Stimulated activated CD4-positive, alpha-beta T cell treated with anti-CD3 and anti-CD28 coated beads, Interleukin-4, amount 100 ng/mL, for 48 hours (primary cell): Measurements from ENCODE around the gene GNAI1.

ENCODE experiments used
- DNase-seq, 2 donors: peaks; one replicate each; pipeline ENCODE4 v3.0.0-alpha.2; 2020; ENCODE audit warnings: low read depth in 2 of 2

The GNAI1 gene

DNA sequence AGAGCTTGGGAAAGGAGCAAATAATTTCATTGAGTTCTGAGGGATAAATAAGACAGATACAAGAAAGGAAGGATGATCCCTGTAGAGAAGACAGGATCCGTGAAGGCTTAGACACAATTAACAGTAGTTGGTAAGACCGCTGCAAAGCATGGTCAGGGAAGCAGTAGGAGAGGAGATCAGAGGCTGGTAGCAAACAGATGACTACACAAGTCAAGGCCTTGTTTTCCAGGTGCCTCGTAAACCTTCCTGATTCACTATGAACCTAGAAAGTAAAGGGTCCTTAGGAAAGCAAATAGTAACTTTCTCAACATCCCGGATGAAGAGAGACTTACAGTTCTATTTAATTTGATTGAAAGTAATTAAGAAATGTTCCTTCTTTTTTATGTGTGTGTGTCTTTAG lies 118.6 kb downstream of the GNAI1 start:
- no peak for DNase-seq

DNA sequence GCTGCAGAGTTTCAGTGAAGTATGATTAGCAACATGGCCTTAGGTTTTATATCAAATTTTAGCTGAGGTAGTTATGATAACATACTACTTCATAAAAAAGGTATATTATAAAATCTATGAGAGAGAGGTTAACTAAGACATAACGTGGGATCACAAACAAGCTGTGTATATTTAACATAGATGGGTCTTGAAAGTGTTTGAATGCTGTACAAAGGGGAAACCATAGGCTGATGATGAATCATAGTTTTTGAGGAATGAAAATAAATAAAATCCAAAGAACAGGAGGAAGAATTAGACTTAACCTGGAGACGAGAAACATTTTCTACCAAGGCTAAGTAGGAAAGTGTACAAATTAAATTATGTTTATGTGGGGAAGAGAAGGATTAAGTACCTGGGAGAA lies 119.0 kb downstream of the GNAI1 start:
- DNase-seq: no peak

DNA sequence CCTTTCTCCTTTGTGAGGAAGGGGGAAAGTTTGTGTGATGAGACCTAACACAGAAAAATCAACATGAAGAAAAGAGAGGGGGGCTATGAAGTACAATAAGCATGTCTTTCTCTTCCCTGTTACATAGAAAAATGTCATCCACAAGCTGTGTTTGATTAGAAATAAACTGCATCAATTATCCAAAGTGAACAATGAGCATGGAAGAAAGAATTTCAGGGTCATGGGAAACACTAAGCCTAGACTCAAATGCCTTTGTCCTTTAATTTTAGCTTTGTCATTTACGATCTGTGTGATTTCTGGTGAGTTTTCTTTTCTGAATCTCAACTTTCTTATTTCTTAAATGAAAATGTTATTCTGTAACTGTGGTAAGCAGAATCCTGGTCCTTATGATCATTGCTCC lies 121.0 kb downstream of the GNAI1 start:
- no peak for DNase-seq

DNA sequence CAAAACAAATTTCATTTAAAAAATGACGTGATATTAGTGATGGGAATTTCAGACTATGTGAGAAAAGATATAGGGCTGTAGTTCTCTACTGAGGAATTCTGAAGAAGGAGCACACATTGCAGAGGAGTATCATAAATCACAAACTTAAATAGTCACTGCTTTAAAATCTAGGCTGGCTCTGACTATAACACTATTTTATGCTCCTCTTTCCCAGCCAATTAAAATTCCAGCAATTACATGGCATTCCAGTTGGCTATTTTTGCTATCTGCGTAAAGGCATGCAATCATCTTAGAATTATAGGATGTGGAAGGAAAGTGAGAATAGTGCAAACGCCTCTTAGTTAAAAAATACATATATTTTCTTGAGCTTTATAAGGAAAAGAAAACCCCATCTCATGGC lies 123.1 kb downstream of the GNAI1 start:
- no peak for DNase-seq

DNA sequence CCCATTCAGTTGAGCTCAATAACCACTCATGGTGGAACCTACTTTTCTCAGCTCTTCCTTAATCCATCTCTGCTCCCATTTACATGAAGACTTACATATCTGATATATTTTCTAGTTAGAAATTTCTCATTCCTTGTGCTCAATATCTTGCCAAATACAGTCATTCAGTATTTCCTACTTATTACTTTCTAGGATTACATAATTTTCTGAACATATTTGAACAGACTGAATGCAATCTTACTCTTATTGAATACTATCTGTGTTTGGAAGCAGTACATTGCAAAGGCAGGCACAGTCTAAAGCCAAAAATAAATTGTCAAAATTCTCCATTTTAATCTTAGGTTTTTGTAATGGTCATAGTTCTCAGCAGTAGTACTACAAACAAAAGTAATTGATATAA lies 126.0 kb downstream of the GNAI1 start:
- no peak for DNase-seq

DNA sequence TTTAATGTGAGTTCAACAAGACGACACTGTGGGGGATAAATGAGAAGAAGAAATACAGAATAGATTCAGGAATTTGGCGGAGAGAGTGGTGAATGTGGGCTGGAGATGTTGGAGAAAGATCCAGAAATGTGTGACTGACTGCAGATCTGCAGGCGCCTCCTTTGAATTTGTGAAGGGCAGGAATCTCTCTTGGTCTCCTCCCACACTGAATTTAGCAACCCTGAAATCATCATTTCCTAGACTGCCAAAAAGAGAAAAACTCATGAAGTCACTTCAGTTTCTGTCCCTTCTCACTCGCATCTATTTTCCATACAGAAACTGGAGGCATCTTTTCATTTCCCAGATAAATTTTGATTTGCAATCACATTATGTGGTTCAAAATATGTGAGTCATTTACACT lies 128.7 kb downstream of the GNAI1 start:
- no peak for DNase-seq

DNA sequence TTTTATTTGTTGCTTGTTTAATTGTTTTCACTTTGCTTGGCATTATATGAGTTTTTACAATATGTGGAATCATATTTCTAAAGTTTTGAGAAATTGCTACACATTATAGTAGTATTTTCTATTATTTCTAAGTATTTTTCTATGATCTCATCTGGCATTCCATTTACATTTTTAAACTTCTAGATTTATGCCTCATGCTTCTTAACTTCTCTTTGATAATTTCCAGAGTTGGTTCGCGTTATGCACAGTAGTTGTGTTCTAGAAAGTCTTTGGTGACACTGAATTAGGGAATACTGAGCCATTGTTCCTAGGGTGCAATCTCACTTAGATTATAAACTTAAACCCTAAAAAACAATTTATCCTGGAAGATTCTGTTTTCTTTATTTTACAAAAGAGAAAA lies 129.2 kb downstream of the GNAI1 start:
- DNase-seq: no peak

DNA sequence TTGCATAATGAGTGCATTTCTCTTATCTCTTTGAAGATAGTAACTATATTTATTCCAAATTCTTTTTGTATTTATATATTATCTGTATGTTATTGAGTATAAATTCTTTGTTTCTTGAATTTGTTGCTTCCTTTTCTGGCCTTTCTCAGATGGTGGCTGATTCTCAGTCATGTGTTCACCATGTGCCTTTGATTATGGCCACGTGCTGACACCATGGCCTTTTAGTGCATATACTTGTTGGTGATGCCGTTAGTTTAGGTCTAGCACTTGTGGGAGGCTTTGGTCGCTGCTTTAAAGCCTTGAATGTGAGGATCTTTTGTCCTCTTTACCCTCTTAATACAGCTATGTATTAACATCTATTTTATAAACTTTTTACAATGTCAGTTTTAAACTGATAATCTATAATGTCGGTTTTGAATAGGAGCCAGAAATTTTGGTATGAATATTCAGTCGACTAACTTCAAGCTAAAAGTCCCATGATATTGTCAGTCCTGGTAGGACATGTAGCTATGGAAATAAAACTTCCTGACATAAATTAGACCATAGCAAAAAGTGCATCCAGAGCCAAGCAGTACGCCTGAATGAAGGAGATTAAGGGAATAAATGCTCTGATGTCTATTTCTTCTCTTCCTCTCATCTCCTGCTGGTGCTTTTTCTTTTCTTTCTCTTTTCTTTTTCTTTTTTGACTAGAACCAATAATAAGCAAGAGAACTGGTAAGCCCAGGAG lies 130.3 kb downstream of the GNAI1 start:
- DNase-seq: no peak

DNA sequence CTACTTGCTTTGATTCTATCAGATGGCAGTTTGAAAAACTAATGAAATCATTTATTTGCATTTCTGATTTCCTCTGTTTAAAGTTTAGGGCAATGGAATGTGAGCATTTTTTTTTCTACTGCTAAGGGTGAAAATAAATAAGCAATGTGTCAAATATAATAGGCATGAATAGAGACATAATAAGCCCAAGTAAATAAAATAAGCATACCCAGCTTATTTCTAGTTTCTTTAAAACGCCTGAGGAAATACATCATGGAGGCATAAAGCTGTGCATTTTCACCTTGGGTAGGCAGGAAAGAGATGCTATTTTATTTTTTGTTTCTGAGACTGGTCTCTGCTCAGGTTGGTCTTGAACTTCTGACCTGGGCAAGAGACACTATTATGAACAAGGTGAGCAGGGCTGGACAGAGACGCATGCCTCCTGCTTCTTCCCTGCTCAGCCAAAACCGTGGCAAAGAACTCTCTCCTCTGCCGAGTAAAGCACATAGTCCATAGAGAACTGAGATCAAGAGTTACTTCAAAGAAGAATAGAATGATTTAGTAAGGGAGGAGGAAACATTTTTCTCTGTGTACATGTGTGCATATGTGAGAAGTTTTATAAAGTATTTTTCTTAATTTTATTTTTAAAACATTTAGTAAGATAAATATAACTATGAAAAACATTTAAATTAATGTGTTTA lies 138.1 kb downstream of the GNAI1 start:
- DNase-seq: no peak

DNA sequence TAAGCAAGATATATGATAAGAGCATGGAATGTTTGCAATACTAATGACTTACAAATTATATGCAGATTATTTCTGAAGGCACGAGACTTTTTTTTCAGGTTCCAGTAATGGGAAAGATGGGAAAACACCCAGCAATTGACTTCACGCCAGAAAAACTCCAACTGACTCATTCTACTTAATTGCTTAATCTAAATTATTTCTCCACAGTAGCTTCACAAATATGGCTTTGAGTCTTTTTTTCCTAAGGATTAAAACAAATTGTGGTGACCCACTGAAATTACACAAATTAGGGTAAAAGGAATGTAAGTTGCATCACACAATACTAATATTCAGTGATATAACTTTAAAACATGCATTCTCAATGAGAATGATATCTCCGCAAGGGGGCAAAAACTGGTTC lies 138.7 kb downstream of the GNAI1 start:
- no peak for DNase-seq

DNA sequence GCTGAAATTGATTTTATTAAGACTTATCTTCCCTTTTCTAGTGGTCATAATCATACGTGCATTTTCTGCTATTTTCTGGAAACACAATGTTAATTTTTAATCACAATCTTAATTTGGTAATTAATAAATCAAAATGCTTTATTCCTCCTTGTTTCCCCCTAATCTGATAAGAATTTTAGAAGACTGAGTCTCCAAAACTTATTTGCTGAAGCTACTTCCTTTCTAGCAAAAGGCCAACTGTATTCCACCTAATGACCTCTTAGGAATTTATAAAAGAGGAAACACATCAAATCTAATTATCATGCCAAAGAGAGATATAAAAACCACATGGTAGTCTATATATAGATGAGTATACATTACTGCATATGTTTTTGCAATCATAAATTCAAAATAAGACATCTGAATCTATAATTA lies 140.6 kb downstream of the GNAI1 start:
- no peak for DNase-seq
